Right hindlimb (tissue), 1 donor: ENCODE measurements around the gene TAF3.

ENCODE experiments used
- DNase-seq: peaks from one replicate; pipeline ENCODE4 v3.0.0-alpha.2; 2018

Gene TAF3

GRCh38 chr10:7881119-7881518 is 62.8 kb downstream of the TAF3 start:
- DNase-seq: no peak

GRCh38 chr10:7886056-7886455 is 67.8 kb downstream of the TAF3 start:
- DNase-seq: no peak

GRCh38 chr10:7887174-7887816 is 69.0 kb downstream of the TAF3 start:
- DNase-seq: no peak

GRCh38 chr10:7889947-7890542 is 71.7 kb downstream of the TAF3 start:
- no peak for DNase-seq

- DNase-seq: no peak
Observed at GRCh38 chr10:7890781-7891180, 72.5 kb downstream of the TAF3 start.

GRCh38 chr10:7891634-7892033 is 73.3 kb downstream of the TAF3 start:
- no peak for DNase-seq

- DNase-seq: no peak
Observed at GRCh38 chr10:7892146-7892545, 73.8 kb downstream of the TAF3 start.

GRCh38 chr10:7895699-7896090 is 77.4 kb downstream of the TAF3 start:
- DNase-seq: no peak

- no peak for DNase-seq
Observed at GRCh38 chr10:7896297-7896696, 78.0 kb downstream of the TAF3 start.

GRCh38 chr10:7901256-7901655 is 83.0 kb downstream of the TAF3 start:
- no peak for DNase-seq

- no peak for DNase-seq
Observed at GRCh38 chr10:7902413-7902812, 84.1 kb downstream of the TAF3 start.

- DNase-seq: no peak
Observed at GRCh38 chr10:7903851-7904250, 85.5 kb downstream of the TAF3 start.

- DNase-seq: no peak
Observed at GRCh38 chr10:7906128-7906527, 87.8 kb downstream of the TAF3 start.

GRCh38 chr10:7908541-7909210 is 90.4 kb downstream of the TAF3 start:
- DNase-seq: no peak

GRCh38 chr10:7913126-7913872 is 95.0 kb downstream of the TAF3 start:
- DNase-seq: no peak

- no peak for DNase-seq
Observed at GRCh38 chr10:7915923-7916536, 97.7 kb downstream of the TAF3 start.

- DNase-seq: no peak
Observed at GRCh38 chr10:7917736-7918135, 99.4 kb downstream of the TAF3 start.

GRCh38 chr10:7922707-7923106 is 104.4 kb downstream of the TAF3 start:
- DNase-seq: no peak

GRCh38 chr10:7928536-7928935 is 110.2 kb downstream of the TAF3 start:
- DNase-seq: no peak

- no peak for DNase-seq
Observed at GRCh38 chr10:7932301-7933036, 114.2 kb downstream of the TAF3 start.

GRCh38 chr10:7933262-7933661 is 115.0 kb downstream of the TAF3 start:
- DNase-seq: no peak

- no peak for DNase-seq
Observed at GRCh38 chr10:7933757-7934156, 115.5 kb downstream of the TAF3 start.
